Measurements from ENCODE around the gene SEMA7A.

The SEMA7A gene

DNA sequence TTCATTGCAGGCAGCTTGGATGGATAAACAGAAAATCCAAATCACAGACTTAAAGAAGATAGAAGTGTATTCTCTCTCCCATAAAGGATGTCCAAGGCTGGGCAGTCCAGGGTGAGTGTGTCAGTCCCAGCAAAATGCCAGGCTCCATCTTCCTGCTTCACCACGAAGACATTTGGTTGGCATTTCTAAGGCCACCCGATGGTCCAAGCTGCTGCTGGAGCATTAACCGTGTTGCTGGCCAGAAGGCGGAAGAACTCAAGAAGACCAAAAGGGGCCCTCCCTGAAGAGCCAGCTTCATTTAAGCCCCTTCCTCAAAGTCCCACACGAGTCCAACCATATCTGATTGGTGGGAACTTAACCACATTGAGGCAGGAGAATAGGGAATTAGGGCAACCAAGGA is 63.3 kb downstream of the SEMA7A start:
- TF ChIP-seq, protein P1, sequence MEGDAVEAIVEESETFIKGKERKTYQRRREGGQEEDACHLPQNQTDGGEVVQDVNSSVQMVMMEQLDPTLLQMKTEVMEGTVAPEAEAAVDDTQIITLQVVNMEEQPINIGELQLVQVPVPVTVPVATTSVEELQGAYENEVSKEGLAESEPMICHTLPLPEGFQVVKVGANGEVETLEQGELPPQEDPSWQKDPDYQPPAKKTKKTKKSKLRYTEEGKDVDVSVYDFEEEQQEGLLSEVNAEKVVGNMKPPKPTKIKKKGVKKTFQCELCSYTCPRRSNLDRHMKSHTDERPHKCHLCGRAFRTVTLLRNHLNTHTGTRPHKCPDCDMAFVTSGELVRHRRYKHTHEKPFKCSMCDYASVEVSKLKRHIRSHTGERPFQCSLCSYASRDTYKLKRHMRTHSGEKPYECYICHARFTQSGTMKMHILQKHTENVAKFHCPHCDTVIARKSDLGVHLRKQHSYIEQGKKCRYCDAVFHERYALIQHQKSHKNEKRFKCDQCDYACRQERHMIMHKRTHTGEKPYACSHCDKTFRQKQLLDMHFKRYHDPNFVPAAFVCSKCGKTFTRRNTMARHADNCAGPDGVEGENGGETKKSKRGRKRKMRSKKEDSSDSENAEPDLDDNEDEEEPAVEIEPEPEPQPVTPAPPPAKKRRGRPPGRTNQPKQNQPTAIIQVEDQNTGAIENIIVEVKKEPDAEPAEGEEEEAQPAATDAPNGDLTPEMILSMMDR (IDR thresholded peaks at IDR 0.05; ENCODE audit: low read depth, low read length) = no peak
- DNase-seq (ENCODE audit: extremely low read depth, low read depth) = no peak

GRCh38 chr15:74369756-74370155 is 64.0 kb downstream of the SEMA7A start:
- DNase-seq (ENCODE audit: extremely low read depth, low read depth) = no peak
- TF ChIP-seq, protein P1 (IDR thresholded peaks at IDR 0.05; ENCODE audit: low read depth, low read length) = no peak

- TF ChIP-seq, protein P1 (IDR thresholded peaks at IDR 0.05; ENCODE audit: low read depth, low read length) = no peak
- no peak for DNase-seq (ENCODE audit: extremely low read depth, low read depth)
These were observed 64.5 kb downstream of the SEMA7A start for GRCh38 chr15:74369084-74369745.

GRCh38 chr15:74368121-74368520 is 65.6 kb downstream of the SEMA7A start:
- DNase-seq (ENCODE audit: extremely low read depth, low read depth) = no peak
- TF ChIP-seq, protein P1 (IDR thresholded peaks at IDR 0.05; ENCODE audit: low read depth, low read length) = no peak

DNA sequence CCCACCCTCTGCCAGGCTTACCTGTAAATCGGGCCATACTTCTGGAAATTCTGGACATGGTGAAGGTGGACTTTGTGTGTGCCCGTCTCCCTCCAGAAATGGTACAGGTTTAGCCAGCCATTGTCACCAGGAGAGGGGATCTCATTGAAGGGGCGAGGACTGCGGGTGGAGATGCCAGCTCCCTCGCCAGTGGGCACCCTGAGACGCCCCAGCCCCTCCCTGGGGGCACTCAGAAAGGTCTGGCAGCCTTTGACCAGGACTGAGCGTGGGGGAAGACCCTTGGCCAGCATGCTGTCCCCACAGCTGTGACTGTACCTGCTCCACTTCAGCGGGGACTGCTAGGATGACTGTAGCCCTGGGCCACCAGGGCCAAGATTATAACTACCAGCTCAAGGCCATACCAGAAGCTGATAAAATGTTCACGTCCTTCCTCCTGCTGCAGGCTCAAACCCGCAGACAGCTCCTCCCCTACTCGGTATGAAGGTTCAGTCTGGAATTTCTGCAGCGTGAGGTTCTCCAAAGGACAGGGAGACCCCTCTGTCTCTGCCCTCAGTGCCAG is 66.4 kb downstream of the SEMA7A start, which contains the start of gene CYP11A1:
Gene CYP11A1, minus strand, starts transcription at position 351 of the 559 bp plus-strand sequence. Its CDS starts 61 bp downstream, at position 290.
- TF ChIP-seq, protein P1 (IDR thresholded peaks at IDR 0.05; ENCODE audit: low read depth, low read length) = no peak
- no peak for DNase-seq (ENCODE audit: extremely low read depth, low read depth)

GRCh38 chr15:74365598-74366445 is 67.9 kb downstream of the SEMA7A start:
- no peak for DNase-seq (ENCODE audit: extremely low read depth, low read depth)
- TF ChIP-seq, protein P1 (IDR thresholded peaks at IDR 0.05; ENCODE audit: low read depth, low read length) = no peak
